Muscle of leg (tissue), 11 donors: ENCODE results near the gene HSPA12B. TPM values are rescaled to one million over a fixed set of nuclear protein-coding genes. Genes with fewer than 3 reads are reported as not detected.

Source experiments
- DNase-seq: peaks from one replicate; pipeline ENCODE4 v3.0.0; 2013
- H3K27ac ChIP-seq: one replicate; pipeline ENCODE4 v1.5.1; 2013; ENCODE audit warnings: mild to moderate bottlenecking, low read length, control low read depth
- H3K27me3 ChIP-seq: one replicate; pipeline ENCODE4 v1.6.1; 2013; ENCODE audit warnings: low read length; ENCODE audit not compliant: control insufficient read depth, insufficient read depth
- H3K36me3 ChIP-seq: one replicate; pipeline ENCODE4 v1.6.1; 2013; ENCODE audit warnings: low read length; ENCODE audit not compliant: control insufficient read depth, insufficient read depth
- H3K4me1 ChIP-seq: one replicate; pipeline ENCODE4 v1.6.1; 2013; ENCODE audit warnings: low read length; ENCODE audit not compliant: control insufficient read depth, insufficient read depth
- H3K4me3 ChIP-seq: one replicate; pipeline ENCODE4 v1.5.1; 2013; ENCODE audit warnings: low read length, control low read depth
- H3K9me3 ChIP-seq: replicated peaks from 2 replicates; pipeline ENCODE4 v1.6.1; 2013; ENCODE audit warnings: low read depth, low read length; ENCODE audit not compliant: control insufficient read depth
- WGBS: methylation state at CpG from one replicate; pipeline ENCODE4 v1.1.5; 2013; ENCODE audit warnings: missing lambda C conversion rate; ENCODE audit not compliant: insufficient coverage; 5-methylcytosine and 5-hydroxymethylcytosine counted together
- polyA plus RNA-seq, 8 donors: library from polyadenylated mRNA; unstranded; fragments of 120-200 nt; gene quantifications; one replicate each; pipeline versions ENCODE4 v1.2.1 to v1.2.3, GENCODE V29; 2013; ENCODE audit warnings: inconsistent platforms in 1 of 8, low replicate concordance in 1 of 8; ENCODE audit not compliant: insufficient read length in 8 of 8, insufficient read depth in 1 of 8
- total RNA-seq: library from RNA; stranded (reverse); fragments of 120-200 nt; gene quantifications from one replicate; pipeline ENCODE4 v1.2.4, GENCODE V29; 2013

Gene HSPA12B
- total and polyA plus RNA-seq, 9 donors: 18.3 to 35.8 (median 28.7) TPM

DNA sequence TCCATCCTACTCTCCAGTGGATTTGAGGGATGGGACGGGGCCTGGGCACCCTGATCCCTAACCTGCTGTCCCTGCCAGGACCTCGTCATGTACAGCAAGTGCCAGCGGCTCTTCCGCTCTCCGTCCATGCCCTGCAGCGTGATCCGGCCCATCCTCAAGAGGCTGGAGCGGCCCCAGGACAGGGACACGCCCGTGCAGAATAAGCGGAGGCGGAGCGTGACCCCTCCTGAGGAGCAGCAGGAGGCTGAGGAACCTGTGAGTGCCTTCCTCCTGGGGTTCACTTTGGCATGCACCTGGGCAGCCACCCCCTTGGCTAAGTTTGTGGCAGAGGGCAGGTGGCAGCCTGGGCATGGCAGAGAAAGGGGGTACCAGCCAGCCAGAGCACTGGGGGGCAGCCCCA, 69.4 kb downstream of the HSPA12B start:
- Histone ChIP-seq H3K9me3 (no peaks in the 10 kb centered on the region), H3K36me3 (peaks cover 76% of the 10 kb centered on the region), H3K4me1 (peaks cover 76% of the 10 kb centered on the region), H3K27ac (no peak overlapping the region), H3K27me3 (no peaks in the 10 kb centered on the region), H3K4me3 (no peak overlapping the region)
- 90% methylated on average over 13 of the region's 13 CpGs for WGBS
- no peak for DNase-seq

Other genes starting within 250 kb of the HSPA12B start
- gene GFRA4, start 69.3 kb upstream of the HSPA12B start, total RNA-seq: not detected
- gene GFRA4, start 69.3 kb upstream of the HSPA12B start, polyA plus RNA-seq: not detected
- gene ADAM33, start 50.7 kb upstream of the HSPA12B start, total RNA-seq: 52.8 TPM
- 10 to 100 TPM; 26.1 to 78.3 (median 52.8) TPM for gene ADAM33, start 50.7 kb upstream of the HSPA12B start, polyA plus RNA-seq
- gene SIGLEC1, start 20.1 kb upstream of the HSPA12B start, total RNA-seq: 2.1 TPM
- 1 to 10 TPM; 3.3 to 6.2 (median 3.9) TPM for gene SIGLEC1, start 20.1 kb upstream of the HSPA12B start, polyA plus RNA-seq
- gene ADISSP, start 35.1 kb downstream of the HSPA12B start, total RNA-seq: 21.2 TPM
- gene ADISSP, start 35.1 kb downstream of the HSPA12B start, polyA plus RNA-seq: 10 to 100 TPM; 17.0 to 26.7 (median 25.2) TPM
- gene SPEF1, start 48.8 kb downstream of the HSPA12B start, total RNA-seq: 0.09 TPM
- under 1 TPM in 2 of 8 donors, not detected in 6; 0.12 to 0.21 TPM for gene SPEF1, start 48.8 kb downstream of the HSPA12B start, polyA plus RNA-seq
- gene CENPB, start 54.1 kb downstream of the HSPA12B start, total RNA-seq: 44.7 TPM
- gene CENPB, start 54.1 kb downstream of the HSPA12B start, polyA plus RNA-seq: 10 to 100 TPM; 40.7 to 52.7 (median 48.8) TPM
- 37.7 TPM for gene CDC25B, start 63.6 kb downstream of the HSPA12B start, total RNA-seq
- 100 to 1,000 TPM in 3 of 8 donors, 10 to 100 TPM in 5; 68.1 to 118 (median 90.6) TPM for gene CDC25B, start 63.6 kb downstream of the HSPA12B start, polyA plus RNA-seq
- 9.2 TPM for gene AP5S1, start 87.9 kb downstream of the HSPA12B start, total RNA-seq
- 10 to 100 TPM in 4 of 8 donors, 1 to 10 TPM in 4; 8.3 to 10.8 (median 10.2) TPM for gene AP5S1, start 87.9 kb downstream of the HSPA12B start, polyA plus RNA-seq
- 14.6 TPM for gene MAVS, start 114.1 kb downstream of the HSPA12B start, total RNA-seq
- gene MAVS, start 114.1 kb downstream of the HSPA12B start, polyA plus RNA-seq: 10 to 100 TPM; 17.5 to 26.2 (median 21.0) TPM
- gene PANK2, start 156.7 kb downstream of the HSPA12B start, total RNA-seq: 40.3 TPM
- 10 to 100 TPM; 25.8 to 32.0 (median 28.0) TPM for gene PANK2, start 156.7 kb downstream of the HSPA12B start, polyA plus RNA-seq